WTC11 (cell line): ENCODE results near the gene LTK. TPM values are rescaled to one million over a fixed set of nuclear protein-coding genes. Genes with fewer than 3 reads are reported as not detected.

Experiments
- ATAC-seq: fragments of 200-7000 bp; cut with Tn5 transposase; 2 replicates; pipeline ENCODE4 v1.10.0; 2021; ENCODE audit warnings: mild to moderate bottlenecking, moderate library complexity
- CTCF ChIA-PET: fragments of 300-600 bp; sonication (Branson Sonifier 250); formaldehyde crosslinking; loops from one replicate; lab custom pipeline; 2021; ENCODE audit warnings: antibody characterized with exemption; lab: Charles Lee
- POLR2A ChIA-PET: fragments of 350-600 bp; sonication (Branson Sonifier 250); formaldehyde crosslinking; loops from one replicate; lab custom pipeline; 2021; ENCODE audit warnings: antibody characterized with exemption; lab: Charles Lee
- DNase-seq: peaks from one replicate; pipeline ENCODE4 v3.0.0; 2021; ENCODE audit warnings: low spot score
- H3K27ac Mint-ChIP-seq: 2 replicates; pipeline ENCODE4 v1.8.0; 2021; ENCODE audit warnings: mixed read lengths
- H3K27me3 Mint-ChIP-seq: 2 replicates; pipeline ENCODE4 v1.8.0; 2021; ENCODE audit warnings: low read depth, mild to moderate bottlenecking, moderate library complexity, mixed read lengths
- H3K36me3 Mint-ChIP-seq: 2 replicates; pipeline ENCODE4 v1.8.0; 2021; ENCODE audit warnings: mixed read lengths
- H3K4me1 Mint-ChIP-seq: 2 replicates; pipeline ENCODE4 v1.8.0; 2022; ENCODE audit warnings: mixed read lengths
- H3K4me3 Mint-ChIP-seq: 2 replicates; pipeline ENCODE4 v1.8.0; 2021; ENCODE audit warnings: mild to moderate bottlenecking, moderate library complexity, mixed read lengths
- H3K9me3 Mint-ChIP-seq: 2 replicates; pipeline ENCODE4 v1.8.0; 2021; ENCODE audit warnings: mixed read lengths
- AFF4 ChIP-seq: sonication (generic); formaldehyde crosslinking; IDR thresholded peaks from 2 replicates; pipeline ENCODE4 v1.8.1; 2023; ENCODE audit warnings: mild to moderate bottlenecking, missing genetic modification reagents, borderline replicate concordance
- ATF3 ChIP-seq: sonication (generic); formaldehyde crosslinking; conservative IDR thresholded peaks from 2 replicates; pipeline ENCODE4 v1.8.1; 2022; ENCODE audit warnings: mild to moderate bottlenecking, missing genetic modification reagents
- ATF6 ChIP-seq: sonication (generic); formaldehyde crosslinking; IDR thresholded peaks from 2 replicates; pipeline ENCODE4 v1.8.1; 2023; ENCODE audit warnings: mild to moderate bottlenecking, missing genetic modification reagents
- E2F5 ChIP-seq: sonication (generic); formaldehyde crosslinking; IDR thresholded peaks from 2 replicates; pipeline ENCODE4 v1.8.1; 2022; ENCODE audit warnings: mild to moderate bottlenecking, moderate library complexity, missing genetic modification reagents
- FOXP1 ChIP-seq: sonication (generic); formaldehyde crosslinking; IDR thresholded peaks from 2 replicates; pipeline ENCODE4 v1.8.0; 2022; ENCODE audit warnings: missing genetic modification reagents, mild to moderate bottlenecking, moderate library complexity, borderline replicate concordance
- MAX ChIP-seq: sonication (generic); formaldehyde crosslinking; IDR thresholded peaks from 2 replicates; pipeline ENCODE4 v1.8.0; 2022; ENCODE audit warnings: mild to moderate bottlenecking, missing genetic modification reagents
- PRRX2 ChIP-seq: fragments of 250-450 bp; sonication (Bioruptor Pico); IDR thresholded peaks from 2 replicates; pipeline ENCODE4 v1.8.0; 2021; ENCODE audit warnings: mild to moderate bottlenecking
- SMAD4 ChIP-seq: sonication (generic); formaldehyde crosslinking; IDR thresholded peaks from 2 replicates; pipeline ENCODE4 v1.8.0; 2022; ENCODE audit warnings: mild to moderate bottlenecking, missing genetic modification reagents
- SOX15 ChIP-seq: fragments of 250-450 bp; sonication (Bioruptor Pico); IDR thresholded peaks from 2 replicates; pipeline ENCODE4 v1.9.0; 2021; ENCODE audit warnings: mild to moderate bottlenecking
- TEAD4 ChIP-seq: sonication (generic); formaldehyde crosslinking; IDR thresholded peaks from 2 replicates; pipeline ENCODE4 v1.8.0; 2022; ENCODE audit warnings: mild to moderate bottlenecking, missing genetic modification reagents
- ZMAT4 ChIP-seq: fragments of 250-450 bp; sonication (Bioruptor Pico); IDR thresholded peaks from 2 replicates; pipeline ENCODE4 v1.9.0; 2021; ENCODE audit warnings: mild to moderate bottlenecking
- ZNF219 ChIP-seq: sonication (generic); formaldehyde crosslinking; IDR thresholded peaks from 2 replicates; pipeline ENCODE4 v1.8.0; 2023; ENCODE audit warnings: missing genetic modification reagents, mild to moderate bottlenecking, borderline replicate concordance
- ZNF423 ChIP-seq: fragments of 250-450 bp; sonication (Bioruptor Pico); IDR thresholded peaks from 2 replicates; pipeline ENCODE4 v2.1.2; 2022; ENCODE audit warnings: mild to moderate bottlenecking, moderate library complexity
- total RNA-seq: library from RNA; stranded (reverse); gene quantifications from 3 replicates; pipeline ENCODE4 v1.2.3, GENCODE V29; 2021

LTK gene
- total RNA-seq, 1 experiment from 2014 or later = 0.66 TPM

GRCh38 chr15:41512940-41513505, 604 bp downstream of the LTK start (continued):
- TF ChIP-seq AFF4 (CRISPR knock-in tag) (no peak), MAX (0 out of 2 replicates have a peak, but pooled peaks have one; percentile 4), SOX15 (CRISPR knock-in tag) (no peak), PRRX2 (CRISPR knock-in tag) (no peak)

GRCh38 chr15:41512512-41512939, 1.1 kb downstream of the LTK start:
- CTCF ChIA-PET = interaction anchor here (1.2 to 1.8 kb wide), 2 partner anchors 47 to 392 kb away, joined by 3 to 8 read pairs; no protein-coding TSS in a partner anchor
- no peak for DNase-seq
- H3K36me3 Mint-ChIP-seq = peaks cover 14% of the 10 kb centered on the region
- no peak overlapping the region for H3K27ac Mint-ChIP-seq
- H3K27me3 Mint-ChIP-seq = peaks cover 73% of the 10 kb centered on the region
- H3K4me1 Mint-ChIP-seq = peaks cover 18% of the 10 kb centered on the region
- peak overlapping the region; percentile 82 for H3K4me3 Mint-ChIP-seq
- H3K9me3 Mint-ChIP-seq = no peaks in the 10 kb centered on the region
- TF ChIP-seq ATF6 (CRISPR knock-in tag) = 0 out of 2 replicates have a peak, but pooled peaks have one; percentile 19
- 0 out of 2 replicates have a peak, but pooled peaks have one; percentile 24 for TF ChIP-seq FOXP1
- no peak for TF ChIP-seq AFF4 (CRISPR knock-in tag)
- no peak for ATAC-seq
- POLR2A ChIA-PET = no interaction called here

- Mint-ChIP-seq H3K9me3 (no peaks in the 10 kb centered on the region), H3K27ac (no peak overlapping the region), H3K4me3 (peak overlapping the region; percentile 82), H3K4me1 (peaks cover 18% of the 10 kb centered on the region), H3K27me3 (peaks cover 79% of the 10 kb centered on the region), H3K36me3 (peaks cover 8% of the 10 kb centered on the region)
- DNase-seq = peak; percentile 25
- ChIA-PET POLR2A (no interaction called here), CTCF (interaction anchor here (1.0 to 1.5 kb wide), 6 partner anchors 11 to 393 kb away, joined by 3 to 6 read pairs (median 3); partner anchors contain the start of genes ITPKA and MAPKBP1)
- no peak for ATAC-seq
- TF ChIP-seq SMAD4 (no peak), AFF4 (CRISPR knock-in tag) (no peak), E2F5 (CRISPR knock-in tag) (no peak), ZNF219 (CRISPR knock-in tag) (no peak), ZNF423 (no peak), ZMAT4 (CRISPR knock-in tag) (no peak), ATF3 (CRISPR knock-in tag) (no peak), TEAD4 (CRISPR knock-in tag) (no peak)
Observed at GRCh38 chr15:41511899-41512369, 1.7 kb downstream of the LTK start.
